KMS-11 (cell line): ENCODE measurements around the gene MIEF1.

ENCODE experiments used
- H2AFZ ChIP-seq: fragments of 200-600 bp; sonication (generic); 2 replicates; pipeline ENCODE4 v1.6.1; 2016; ENCODE audit warnings: antibody characterized with exemption, mixed run types, low read depth
- H3K27ac ChIP-seq: fragments of 200-600 bp; sonication (generic); 2 replicates; pipeline ENCODE4 v1.6.1; 2016; ENCODE audit warnings: mild to moderate bottlenecking, mixed run types
- H3K27me3 ChIP-seq: fragments of 200-600 bp; sonication (generic); 2 replicates; pipeline ENCODE4 v1.6.1; 2017; ENCODE audit warnings: mild to moderate bottlenecking, low read depth, mixed run types, moderate library complexity; ENCODE audit not compliant: insufficient read depth
- H3K36me3 ChIP-seq: fragments of 200-600 bp; sonication (generic); 2 replicates; pipeline ENCODE4 v1.6.1; 2017; ENCODE audit warnings: mild to moderate bottlenecking, mixed run types; ENCODE audit not compliant: insufficient read depth
- H3K4me1 ChIP-seq: fragments of 200-600 bp; sonication (generic); 2 replicates; pipeline ENCODE4 v1.6.1; 2016; ENCODE audit warnings: mild to moderate bottlenecking, low read depth, mixed run types; ENCODE audit not compliant: poor library complexity, severe bottlenecking
- H3K4me2 ChIP-seq: fragments of 200-600 bp; sonication (generic); 2 replicates; pipeline ENCODE4 v1.7.0; 2016; ENCODE audit warnings: mild to moderate bottlenecking, mixed run types
- H3K4me3 ChIP-seq: fragments of 200-600 bp; sonication (generic); IDR thresholded peaks from 2 replicates; pipeline ENCODE4 v1.6.1; 2017; ENCODE audit warnings: low read depth, low read length, mixed read lengths; ENCODE audit not compliant: insufficient read depth
- H3K79me2 ChIP-seq: fragments of 200-600 bp; sonication (generic); 2 replicates; pipeline ENCODE4 v1.6.1; 2016; ENCODE audit warnings: low read depth, mixed run types; ENCODE audit not compliant: insufficient read depth
- H3K9ac ChIP-seq: fragments of 200-600 bp; sonication (generic); 2 replicates; pipeline ENCODE4 v1.6.1; 2016; ENCODE audit warnings: mild to moderate bottlenecking, mixed run types
- H4K20me1 ChIP-seq: fragments of 200-600 bp; sonication (generic); 2 replicates; pipeline ENCODE4 v1.6.1; 2016; ENCODE audit warnings: mild to moderate bottlenecking, mixed run types; ENCODE audit not compliant: insufficient read depth
- TF ChIP-seq, protein P1 (sequence below): fragments of 200-600 bp; sonication (generic); conservative IDR thresholded peaks from 2 replicates; pipeline ENCODE4 v1.6.1; 2017; ENCODE audit warnings: low read depth, mild to moderate bottlenecking, antibody characterized with exemption, low read length, moderate library complexity, mixed read lengths

Gene MIEF1

DNA sequence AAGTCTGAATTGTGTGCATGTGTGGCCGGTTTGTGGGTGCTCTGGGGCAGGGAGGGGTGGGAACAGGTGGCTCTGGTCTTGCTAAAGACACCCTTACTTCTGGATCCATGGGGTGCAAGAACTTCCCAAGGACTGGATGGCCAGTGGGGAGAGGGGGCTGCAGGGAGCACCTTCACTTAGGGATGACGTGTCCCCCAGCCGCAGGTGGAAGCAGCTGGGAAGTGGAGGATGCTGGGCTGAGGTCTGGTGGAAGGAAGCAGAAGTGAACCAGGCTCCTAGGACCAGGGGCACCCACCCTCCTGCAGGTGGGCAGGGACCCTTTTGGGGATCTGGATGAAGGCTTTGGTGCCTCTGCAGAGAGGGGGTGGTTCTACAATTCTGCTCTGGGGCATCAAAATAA lies 9.9 kb upstream of the MIEF1 start:
- Histone ChIP-seq H3K36me3 (no peaks in the 10 kb centered on the region), H3K79me2 (no peaks in the 10 kb centered on the region)
- TF ChIP-seq, protein P1, sequence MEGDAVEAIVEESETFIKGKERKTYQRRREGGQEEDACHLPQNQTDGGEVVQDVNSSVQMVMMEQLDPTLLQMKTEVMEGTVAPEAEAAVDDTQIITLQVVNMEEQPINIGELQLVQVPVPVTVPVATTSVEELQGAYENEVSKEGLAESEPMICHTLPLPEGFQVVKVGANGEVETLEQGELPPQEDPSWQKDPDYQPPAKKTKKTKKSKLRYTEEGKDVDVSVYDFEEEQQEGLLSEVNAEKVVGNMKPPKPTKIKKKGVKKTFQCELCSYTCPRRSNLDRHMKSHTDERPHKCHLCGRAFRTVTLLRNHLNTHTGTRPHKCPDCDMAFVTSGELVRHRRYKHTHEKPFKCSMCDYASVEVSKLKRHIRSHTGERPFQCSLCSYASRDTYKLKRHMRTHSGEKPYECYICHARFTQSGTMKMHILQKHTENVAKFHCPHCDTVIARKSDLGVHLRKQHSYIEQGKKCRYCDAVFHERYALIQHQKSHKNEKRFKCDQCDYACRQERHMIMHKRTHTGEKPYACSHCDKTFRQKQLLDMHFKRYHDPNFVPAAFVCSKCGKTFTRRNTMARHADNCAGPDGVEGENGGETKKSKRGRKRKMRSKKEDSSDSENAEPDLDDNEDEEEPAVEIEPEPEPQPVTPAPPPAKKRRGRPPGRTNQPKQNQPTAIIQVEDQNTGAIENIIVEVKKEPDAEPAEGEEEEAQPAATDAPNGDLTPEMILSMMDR, result no peak

DNA sequence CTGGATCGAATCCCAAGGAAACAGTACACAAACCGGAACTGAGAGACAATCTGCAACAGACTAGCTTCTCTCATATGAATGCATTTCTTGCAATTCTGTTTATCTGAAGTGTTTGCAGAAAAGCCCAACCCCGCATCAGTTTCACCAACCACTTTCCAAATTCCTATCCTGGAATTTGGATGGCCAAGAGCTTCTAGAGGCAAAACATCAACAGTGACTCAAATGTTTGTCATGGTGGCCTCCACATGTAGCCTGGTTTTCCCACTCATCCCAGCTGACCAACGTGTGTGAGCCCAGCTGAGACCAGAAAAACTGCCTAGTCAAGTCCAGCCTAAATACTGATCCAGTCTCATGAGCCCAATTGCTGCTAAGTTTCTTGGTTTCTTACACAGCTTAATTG lies 8.3 kb upstream of the MIEF1 start:
- Histone ChIP-seq H3K4me3 (no peak overlapping the region), H3K36me3 (no peaks in the 10 kb centered on the region), H3K4me1 (peaks cover 18% of the 10 kb centered on the region), H3K9ac (no peak overlapping the region), H3K27me3 (no peaks in the 10 kb centered on the region), H2AFZ (no peak overlapping the region), H3K4me2 (no peak overlapping the region), H3K27ac (no peak overlapping the region), H3K79me2 (no peaks in the 10 kb centered on the region), H4K20me1 (no peaks in the 10 kb centered on the region; the same call in 1 of the 2 replicates)
- TF ChIP-seq, protein P1, result no peak

More for the DNA sequence above, 9.9 kb upstream of the MIEF1 start:
- H4K20me1 ChIP-seq, result no peaks in the 10 kb centered on the region; the same call in 1 of the 2 replicates
- H3K4me1 ChIP-seq, result peaks cover 18% of the 10 kb centered on the region
- H3K9ac ChIP-seq, result no peak overlapping the region
- no peak overlapping the region for H3K27ac ChIP-seq
- no peak overlapping the region for H3K4me3 ChIP-seq
- H2AFZ ChIP-seq, result no peak overlapping the region
- no peaks in the 10 kb centered on the region for H3K27me3 ChIP-seq
- no peak overlapping the region for H3K4me2 ChIP-seq

DNA sequence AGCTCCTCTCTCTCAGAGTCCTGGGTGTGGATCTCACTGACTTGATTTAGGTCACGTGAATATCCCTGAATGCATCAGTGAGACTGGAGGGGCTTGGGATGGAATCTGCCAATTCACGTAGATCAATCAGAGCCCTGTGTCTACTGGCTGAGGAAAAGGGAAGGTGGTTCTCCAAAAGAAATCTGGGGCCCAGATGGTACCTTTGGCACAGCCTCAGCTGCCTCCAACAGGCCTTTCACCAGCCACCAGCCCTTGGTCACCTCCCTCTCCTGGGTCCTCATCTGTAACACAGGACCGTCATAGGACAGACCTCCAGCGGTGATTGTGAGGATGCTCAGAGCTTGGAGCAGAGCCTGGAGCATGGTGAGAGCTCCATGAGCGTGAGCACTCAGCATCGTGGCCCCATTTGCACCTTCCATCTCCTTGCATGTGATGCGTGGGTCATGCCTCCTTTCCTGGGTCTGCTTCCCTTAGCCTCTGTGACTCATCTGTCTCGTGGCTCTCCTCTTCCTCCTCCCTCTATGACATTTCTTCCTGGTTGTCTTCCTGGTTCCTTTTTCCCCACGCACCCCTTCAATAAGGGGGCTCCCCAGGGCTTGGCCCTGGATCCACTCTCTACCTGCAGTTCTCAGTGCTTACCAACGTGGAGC lies 7.5 kb upstream of the MIEF1 start:
- H3K79me2 ChIP-seq, result no peaks in the 10 kb centered on the region
- H3K27ac ChIP-seq, result no peak overlapping the region
- H3K4me2 ChIP-seq, result no peak overlapping the region
- no peaks in the 10 kb centered on the region; the same call in 1 of the 2 replicates for H4K20me1 ChIP-seq
- peaks cover 15% of the 10 kb centered on the region for H3K4me1 ChIP-seq
- H3K36me3 ChIP-seq, result no peaks in the 10 kb centered on the region
- no peaks in the 10 kb centered on the region for H3K27me3 ChIP-seq
- H3K4me3 ChIP-seq, result no peak overlapping the region
- TF ChIP-seq, protein P1, result no peak
- no peak overlapping the region for H2AFZ ChIP-seq
- H3K9ac ChIP-seq, result no peak overlapping the region

DNA sequence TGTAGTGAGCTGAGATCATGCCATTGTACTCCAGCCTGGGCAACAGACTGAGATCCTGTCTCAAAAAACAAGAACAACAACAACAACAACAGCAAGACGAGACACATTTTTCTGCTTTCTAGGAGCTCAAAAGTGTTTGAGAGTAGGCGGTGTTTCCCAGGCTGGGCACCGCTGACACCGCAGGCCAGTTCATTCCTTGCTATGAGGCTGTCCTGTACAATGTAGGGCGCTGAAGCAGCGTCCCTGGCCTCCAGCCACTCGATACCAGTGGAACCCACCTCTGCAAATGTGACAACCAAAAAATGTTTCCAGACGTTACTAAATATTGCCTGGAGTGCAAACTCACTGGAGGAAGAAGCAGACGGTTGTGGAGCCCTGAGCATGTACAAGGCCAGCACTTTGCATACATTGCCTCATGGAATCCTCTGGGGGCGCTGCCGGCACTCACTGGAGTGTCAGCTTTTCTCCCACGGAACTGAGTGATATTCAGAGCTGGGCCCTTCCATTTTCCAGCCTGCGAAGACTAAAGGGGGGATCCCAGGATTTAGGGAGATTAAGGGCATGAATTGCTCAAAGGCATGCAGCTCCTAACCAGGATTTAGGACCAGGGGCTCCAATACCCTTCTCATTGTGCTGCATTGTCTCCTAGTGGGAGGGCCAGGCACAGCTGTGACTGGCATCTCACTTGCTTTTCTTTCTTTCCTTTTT lies 5.8 kb upstream of the MIEF1 start:
- Histone ChIP-seq H4K20me1 (no peaks in the 10 kb centered on the region), H3K27me3 (no peaks in the 10 kb centered on the region), H3K4me3 (no peak overlapping the region), H2AFZ (peak overlapping the region; percentile 52; the same call in 1 of the 2 replicates), H3K4me2 (no peak overlapping the region), H3K79me2 (no peaks in the 10 kb centered on the region), H3K9ac (no peak overlapping the region), H3K4me1 (peaks cover 9% of the 10 kb centered on the region), H3K36me3 (no peaks in the 10 kb centered on the region), H3K27ac (no peak overlapping the region)
- TF ChIP-seq, protein P1, result peak; percentile 76
